Measurements from ENCODE around the gene BTNL9.

The BTNL9 gene

GRCh38 chr5:181047921-181048320 lies 7.9 kb downstream of the BTNL9 start:
- TF ChIP-seq CTCF (IDR thresholded peaks at IDR 0.05; ENCODE audit: extremely low read depth, insufficient read depth, missing control alignments) = no peak
- in situ Hi-C loops (cut with MboI; ENCODE audit: low pct_unique_long_range_greater_than_20kb, low sequenced_read_pairs, unreplicated experiment) = no loop called here
- DNase-seq (ENCODE audit: low spot score) = no peak

GRCh38 chr5:181050016-181050415 lies 9.9 kb downstream of the BTNL9 start:
- no peak for DNase-seq (ENCODE audit: low spot score)
- TF ChIP-seq CTCF (IDR thresholded peaks at IDR 0.05; ENCODE audit: extremely low read depth, insufficient read depth, missing control alignments) = no peak
- in situ Hi-C loops (cut with MboI; ENCODE audit: low pct_unique_long_range_greater_than_20kb, low sequenced_read_pairs, unreplicated experiment) = no loop called here

GRCh38 chr5:181051841-181052671 lies 12.0 kb downstream of the BTNL9 start:
- TF ChIP-seq CTCF (IDR thresholded peaks at IDR 0.05; ENCODE audit: extremely low read depth, insufficient read depth, missing control alignments) = no peak
- in situ Hi-C loops (cut with MboI; ENCODE audit: low pct_unique_long_range_greater_than_20kb, low sequenced_read_pairs, unreplicated experiment) = no loop called here

GRCh38 chr5:181052672-181053487 lies 12.8 kb downstream of the BTNL9 start:
- in situ Hi-C loops (cut with MboI; ENCODE audit: low pct_unique_long_range_greater_than_20kb, low sequenced_read_pairs, unreplicated experiment) = no loop called here
- DNase-seq (ENCODE audit: low spot score) = peak; percentile 69
- no peak for TF ChIP-seq CTCF (IDR thresholded peaks at IDR 0.05; ENCODE audit: extremely low read depth, insufficient read depth, missing control alignments)

More at GRCh38 chr5:181051841-181052671, 12.0 kb downstream of the BTNL9 start:
- DNase-seq (ENCODE audit: low spot score) = no peak

GRCh38 chr5:181053488-181054121 lies 13.5 kb downstream of the BTNL9 start:
- DNase-seq (ENCODE audit: low spot score) = no peak
- no peak for TF ChIP-seq CTCF (IDR thresholded peaks at IDR 0.05; ENCODE audit: extremely low read depth, insufficient read depth, missing control alignments)
- in situ Hi-C loops (cut with MboI; ENCODE audit: low pct_unique_long_range_greater_than_20kb, low sequenced_read_pairs, unreplicated experiment) = no loop called here

- DNase-seq (ENCODE audit: low spot score) = no peak
- TF ChIP-seq CTCF (IDR thresholded peaks at IDR 0.05; ENCODE audit: extremely low read depth, insufficient read depth, missing control alignments) = no peak
- in situ Hi-C loops (cut with MboI; ENCODE audit: low pct_unique_long_range_greater_than_20kb, low sequenced_read_pairs, unreplicated experiment) = no loop called here
Observed at GRCh38 chr5:181054138-181054537, 14.1 kb downstream of the BTNL9 start.

Data from GM13977 (cell line).